Activated naive CD8-positive, alpha-beta T cell (primary cell): ENCODE results near the gene TMEM150C.
A peak's percentile ranks its signal among the peaks of the same experiment; 100 is the strongest.

ENCODE experiments used
- H3K27ac Mint-ChIP-seq: one replicate; pipeline ENCODE4 v1.8.0; 2021; ENCODE audit warnings: mixed read lengths
- H3K27me3 Mint-ChIP-seq: one replicate; pipeline ENCODE4 v1.8.0; 2021; ENCODE audit warnings: mixed read lengths
- H3K36me3 Mint-ChIP-seq: one replicate; pipeline ENCODE4 v1.8.0; 2021; ENCODE audit warnings: mixed read lengths
- H3K4me1 Mint-ChIP-seq: one replicate; pipeline ENCODE4 v1.8.0; 2021; ENCODE audit warnings: low read depth, mixed read lengths
- H3K4me3 Mint-ChIP-seq: one replicate; pipeline ENCODE4 v1.8.0; 2021; ENCODE audit warnings: mild to moderate bottlenecking, mixed read lengths
- H3K9me3 Mint-ChIP-seq: one replicate; pipeline ENCODE4 v1.8.0; 2021; ENCODE audit warnings: low read depth, mixed read lengths

The TMEM150C gene

DNA sequence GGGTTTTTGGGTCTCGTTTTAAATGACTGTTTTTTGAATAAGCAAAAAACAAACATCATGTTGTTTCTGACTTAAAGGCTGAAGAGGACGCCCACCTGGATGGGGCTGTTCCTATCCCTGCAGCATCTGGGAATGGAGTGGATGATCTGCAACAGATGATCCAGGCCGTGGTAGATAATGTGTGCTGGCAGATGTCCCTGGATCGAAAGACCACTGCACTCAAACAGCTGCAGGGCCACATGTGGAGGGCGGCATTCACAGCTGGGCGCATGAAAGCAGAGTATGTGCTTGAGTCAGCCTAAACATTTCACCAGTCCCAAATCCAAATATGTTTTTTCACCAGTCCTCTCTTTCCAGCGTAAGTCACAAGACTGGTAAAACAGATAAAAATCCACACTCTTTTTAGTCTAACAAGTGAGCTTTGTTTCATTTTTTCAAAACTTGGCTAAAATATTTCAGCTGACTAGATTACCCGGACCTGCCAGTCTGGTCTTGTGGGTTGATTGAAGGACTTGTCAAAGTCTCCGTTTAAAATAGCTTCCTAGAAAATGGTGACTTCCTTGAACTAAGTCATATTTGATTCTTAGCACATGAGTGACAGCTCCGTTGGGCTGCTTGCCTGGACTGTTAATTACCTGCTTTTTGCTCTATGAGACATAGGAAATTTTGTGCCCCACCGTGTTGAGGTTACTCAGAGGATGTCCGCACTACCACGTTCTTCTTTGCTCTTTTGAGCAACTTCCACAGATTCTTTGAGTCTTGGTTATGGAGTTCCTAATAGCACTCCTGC, 110.6 kb downstream of the TMEM150C start:
- Mint-ChIP-seq H3K4me1 (peaks cover 13% of the 10 kb centered on the region), H3K4me3 (no peak overlapping the region), H3K9me3 (no peaks in the 10 kb centered on the region), H3K36me3 (peaks cover 13% of the 10 kb centered on the region), H3K27ac (no peak overlapping the region), H3K27me3 (no peaks in the 10 kb centered on the region)

GRCh38 chr4:82447886-82448285, 113.9 kb downstream of the TMEM150C start:
- H3K27ac Mint-ChIP-seq: peak overlapping the region; percentile 7
- peaks cover 13% of the 10 kb centered on the region for H3K36me3 Mint-ChIP-seq
- no peak overlapping the region for H3K4me3 Mint-ChIP-seq
- peaks cover 25% of the 10 kb centered on the region for H3K4me1 Mint-ChIP-seq
- no peaks in the 10 kb centered on the region for H3K9me3 Mint-ChIP-seq
- no peaks in the 10 kb centered on the region for H3K27me3 Mint-ChIP-seq

DNA sequence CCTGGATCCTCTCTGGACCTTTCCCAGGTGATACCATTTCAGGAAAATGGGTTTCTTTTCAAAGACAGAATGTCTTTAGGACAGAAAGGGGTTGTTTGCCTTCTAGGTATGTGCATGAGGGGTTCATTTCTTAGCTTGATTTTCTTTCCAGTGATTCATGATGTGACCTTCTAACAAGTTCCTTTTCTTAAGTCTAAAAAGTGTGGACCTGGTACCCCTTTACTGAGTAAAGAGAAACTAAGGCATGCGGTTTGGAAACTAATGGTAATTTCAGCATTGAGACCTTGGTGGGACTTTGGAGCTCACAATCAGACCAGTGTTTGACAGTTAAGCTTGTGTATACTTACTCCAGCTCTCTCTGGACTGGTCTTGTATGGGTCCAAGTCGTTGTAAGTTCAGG, 122.7 kb downstream of the TMEM150C start:
- peaks cover 21% of the 10 kb centered on the region for H3K36me3 Mint-ChIP-seq
- H3K27ac Mint-ChIP-seq: peak overlapping the region; percentile 87
- H3K27me3 Mint-ChIP-seq: no peaks in the 10 kb centered on the region
- peak overlapping the region; percentile 40 for H3K4me3 Mint-ChIP-seq
- peaks cover 73% of the 10 kb centered on the region for H3K4me1 Mint-ChIP-seq
- H3K9me3 Mint-ChIP-seq: peaks cover 3% of the 10 kb centered on the region

DNA sequence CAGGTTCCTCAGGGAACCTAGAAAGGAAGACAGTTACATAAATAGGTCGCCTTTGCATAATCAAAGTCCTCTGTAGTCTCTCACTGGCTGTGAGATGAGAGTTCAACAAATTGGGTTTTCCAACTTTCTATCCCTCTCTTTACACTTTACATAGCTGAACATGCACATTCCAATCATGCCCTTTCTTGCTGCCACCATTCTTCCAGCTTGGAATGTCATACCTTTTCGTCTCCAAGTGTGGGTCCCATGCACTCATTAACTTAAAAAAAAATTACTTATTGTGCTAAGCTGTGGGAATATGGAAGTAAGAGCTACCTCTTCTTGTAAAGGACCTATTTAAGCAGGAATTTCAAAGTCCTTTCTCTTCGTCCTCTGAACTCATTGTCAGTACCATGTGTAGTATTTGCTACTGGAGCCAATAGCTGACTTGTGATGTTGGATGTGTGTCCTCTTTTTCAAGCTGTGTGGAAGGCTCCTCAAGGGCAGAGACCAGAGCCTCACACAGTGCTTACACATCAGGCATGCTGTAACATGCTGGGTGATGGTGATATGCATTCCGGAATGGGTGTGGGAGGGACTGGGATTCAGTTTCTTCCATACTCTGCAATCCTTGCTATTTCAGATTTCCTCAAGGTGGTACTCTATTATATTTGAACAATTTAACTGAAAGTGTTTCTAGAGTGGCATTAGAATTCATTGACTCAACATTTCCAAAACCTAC, 124.3 kb downstream of the TMEM150C start:
- Mint-ChIP-seq H3K36me3 (peaks cover 28% of the 10 kb centered on the region), H3K27me3 (no peaks in the 10 kb centered on the region), H3K9me3 (peaks cover 3% of the 10 kb centered on the region), H3K27ac (peak overlapping the region; percentile 88), H3K4me3 (peak overlapping the region; percentile 63), H3K4me1 (peaks cover 86% of the 10 kb centered on the region)

DNA sequence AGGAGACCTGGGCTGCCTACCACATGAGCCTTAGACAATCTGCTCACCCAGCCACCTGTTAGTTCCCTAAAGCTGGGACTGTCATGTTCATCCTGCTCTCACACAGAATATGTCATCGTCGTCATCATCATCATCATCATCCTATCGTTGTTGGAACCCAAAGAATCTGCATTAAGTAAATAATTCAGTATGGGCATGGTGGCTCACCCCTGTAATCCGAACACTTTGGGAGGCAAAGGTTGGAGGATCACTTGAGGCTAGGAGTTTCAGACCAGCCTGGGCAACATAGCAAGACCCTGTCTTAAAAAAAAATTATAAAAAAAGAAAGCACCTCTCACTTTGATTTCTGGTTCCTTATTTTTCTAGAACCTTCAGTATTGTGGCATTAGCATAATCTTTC, 125.0 kb downstream of the TMEM150C start:
- peaks cover 90% of the 10 kb centered on the region for H3K4me1 Mint-ChIP-seq
- H3K27ac Mint-ChIP-seq: peak overlapping the region; percentile 77
- H3K27me3 Mint-ChIP-seq: no peaks in the 10 kb centered on the region
- H3K36me3 Mint-ChIP-seq: peaks cover 26% of the 10 kb centered on the region
- peaks cover 3% of the 10 kb centered on the region for H3K9me3 Mint-ChIP-seq
- H3K4me3 Mint-ChIP-seq: peak overlapping the region; percentile 30

- Mint-ChIP-seq H3K27me3 (no peaks in the 10 kb centered on the region), H3K36me3 (peaks cover 26% of the 10 kb centered on the region), H3K27ac (peak overlapping the region; percentile 62), H3K4me1 (peaks cover 85% of the 10 kb centered on the region), H3K4me3 (no peak overlapping the region), H3K9me3 (peaks cover 3% of the 10 kb centered on the region)
Observed at GRCh38 chr4:82436130-82436529, 125.7 kb downstream of the TMEM150C start.

GRCh38 chr4:82434949-82435348, 126.8 kb downstream of the TMEM150C start:
- peaks cover 26% of the 10 kb centered on the region for H3K36me3 Mint-ChIP-seq
- H3K27ac Mint-ChIP-seq: peak overlapping the region; percentile 83
- H3K4me3 Mint-ChIP-seq: peak overlapping the region; percentile 52
- H3K9me3 Mint-ChIP-seq: peaks cover 3% of the 10 kb centered on the region
- no peaks in the 10 kb centered on the region for H3K27me3 Mint-ChIP-seq
- peaks cover 73% of the 10 kb centered on the region for H3K4me1 Mint-ChIP-seq

DNA sequence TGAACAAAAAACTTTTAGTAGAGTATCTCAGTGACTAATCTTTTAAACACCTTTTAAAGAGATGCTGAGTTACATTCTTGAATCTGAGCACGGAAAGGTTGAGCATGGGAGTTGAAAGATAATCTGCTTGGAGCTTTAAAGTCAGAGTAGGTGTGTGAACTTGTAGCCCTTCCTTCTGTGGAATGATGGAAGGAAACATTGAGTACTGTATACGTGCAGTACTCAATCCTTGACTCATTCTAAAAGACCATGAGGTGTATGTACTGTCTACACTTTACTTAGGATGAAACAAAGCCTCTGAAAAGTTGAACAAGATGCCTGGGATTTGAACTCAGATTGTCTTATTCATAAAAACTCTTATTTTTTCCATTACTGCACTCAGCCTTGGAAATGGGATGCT, 128.0 kb downstream of the TMEM150C start:
- H3K27me3 Mint-ChIP-seq: no peaks in the 10 kb centered on the region
- peak overlapping the region; percentile 78 for H3K4me3 Mint-ChIP-seq
- no peaks in the 10 kb centered on the region for H3K9me3 Mint-ChIP-seq
- peak overlapping the region; percentile 94 for H3K27ac Mint-ChIP-seq
- H3K4me1 Mint-ChIP-seq: peaks cover 61% of the 10 kb centered on the region
- H3K36me3 Mint-ChIP-seq: peaks cover 21% of the 10 kb centered on the region
